Upper lobe of right lung (tissue), 1 donor: Measurements from ENCODE around the gene ADAMTS12. TPM values are rescaled to one million over a fixed set of nuclear protein-coding genes. Genes with fewer than 3 reads are reported as not detected.

Source experiments
- ATAC-seq: fragments of 200-7000 bp; cut with Tn5 transposase; one replicate; pipeline ENCODE4 v1.9.1; 2020; ENCODE audit warnings: mild to moderate bottlenecking, moderate library complexity
- DNase-seq: peaks from one replicate; pipeline ENCODE4 v3.0.0-alpha.2; 2020
- H3K27ac ChIP-seq: fragments of 200-600 bp; one replicate; pipeline ENCODE4 v1.8.0; 2022
- H3K27me3 ChIP-seq: fragments of 200-600 bp; one replicate; pipeline ENCODE4 v1.8.0; 2022; ENCODE audit warnings: mild to moderate bottlenecking
- H3K36me3 ChIP-seq: fragments of 200-600 bp; one replicate; pipeline ENCODE4 v1.8.0; 2022
- H3K4me1 ChIP-seq: fragments of 200-600 bp; one replicate; pipeline ENCODE4 v1.8.0; 2022
- H3K4me3 ChIP-seq: fragments of 200-600 bp; one replicate; pipeline ENCODE4 v1.8.0; 2022; ENCODE audit warnings: mild to moderate bottlenecking
- H3K9me3 ChIP-seq: fragments of 200-600 bp; one replicate; pipeline ENCODE4 v1.8.0; 2022
- intact Hi-C: fragments of 100-400 bp; cut with DNase I; formaldehyde crosslinking; loops from one replicate; pipeline ENCODE4 v1.11.0; 2022
- total RNA-seq: library from RNA; stranded (reverse); fragmentation: NEBNext Ultra II Directional; extraction: Animal tissue kit (Norgen Biotek cat#: 25700); gene quantifications from one replicate; pipeline ENCODE4 v1.2.1, GENCODE V29; 2021
- TF ChIP-seq, protein P1 (sequence below): fragments of 200-600 bp; IDR thresholded peaks from one replicate; pipeline ENCODE4 v1.8.0; 2022; ENCODE audit warnings: antibody characterized with exemption
- donor health status: DM: no; HTN: yes; CAD: no; lungs with severe emphysema.

Gene ADAMTS12
- total RNA-seq, 1 donor from 2014 or later: 11.2 TPM

DNA sequence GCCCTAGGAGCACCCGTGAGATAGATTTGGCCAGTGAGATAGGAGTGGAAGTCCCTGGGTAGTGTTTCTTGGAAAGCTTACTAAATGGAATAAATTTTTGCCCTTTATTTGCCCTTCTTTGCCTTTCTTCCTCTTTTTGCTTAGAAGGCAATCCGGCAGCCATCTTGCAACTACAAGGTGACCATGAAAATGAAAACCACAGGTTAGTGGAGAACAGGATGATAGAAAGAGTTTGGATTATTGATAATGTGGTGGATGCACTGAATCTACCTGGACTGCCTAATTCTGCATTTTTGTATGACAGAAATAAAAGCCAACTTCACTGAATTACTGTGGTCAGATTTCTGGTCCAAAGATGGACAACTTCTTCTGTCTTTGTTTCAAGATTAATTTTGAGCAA lies 417.8 kb downstream of the ADAMTS12 start:
- Histone ChIP-seq H3K4me1 (no peaks in the 10 kb centered on the region), H3K27ac (no peak overlapping the region), H3K27me3 (no peaks in the 10 kb centered on the region), H3K9me3 (no peaks in the 10 kb centered on the region), H3K4me3 (no peak overlapping the region), H3K36me3 (peaks cover 45% of the 10 kb centered on the region)
- DNase-seq: no peak
- ATAC-seq: no peak
- intact Hi-C loops: no loop called here
- TF ChIP-seq, protein P1, sequence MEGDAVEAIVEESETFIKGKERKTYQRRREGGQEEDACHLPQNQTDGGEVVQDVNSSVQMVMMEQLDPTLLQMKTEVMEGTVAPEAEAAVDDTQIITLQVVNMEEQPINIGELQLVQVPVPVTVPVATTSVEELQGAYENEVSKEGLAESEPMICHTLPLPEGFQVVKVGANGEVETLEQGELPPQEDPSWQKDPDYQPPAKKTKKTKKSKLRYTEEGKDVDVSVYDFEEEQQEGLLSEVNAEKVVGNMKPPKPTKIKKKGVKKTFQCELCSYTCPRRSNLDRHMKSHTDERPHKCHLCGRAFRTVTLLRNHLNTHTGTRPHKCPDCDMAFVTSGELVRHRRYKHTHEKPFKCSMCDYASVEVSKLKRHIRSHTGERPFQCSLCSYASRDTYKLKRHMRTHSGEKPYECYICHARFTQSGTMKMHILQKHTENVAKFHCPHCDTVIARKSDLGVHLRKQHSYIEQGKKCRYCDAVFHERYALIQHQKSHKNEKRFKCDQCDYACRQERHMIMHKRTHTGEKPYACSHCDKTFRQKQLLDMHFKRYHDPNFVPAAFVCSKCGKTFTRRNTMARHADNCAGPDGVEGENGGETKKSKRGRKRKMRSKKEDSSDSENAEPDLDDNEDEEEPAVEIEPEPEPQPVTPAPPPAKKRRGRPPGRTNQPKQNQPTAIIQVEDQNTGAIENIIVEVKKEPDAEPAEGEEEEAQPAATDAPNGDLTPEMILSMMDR: no peak

Other genes with a start within 250 kb of the ADAMTS12 start
- not detected for gene RXFP3, start 44.4 kb upstream of the ADAMTS12 start, total RNA-seq
- not detected for gene SLC45A2, start 92.7 kb upstream of the ADAMTS12 start, total RNA-seq
- 9.1 TPM for gene AMACR, start 116.1 kb upstream of the ADAMTS12 start, total RNA-seq
- 4.5 TPM for gene C1QTNF3, start 151.2 kb upstream of the ADAMTS12 start, total RNA-seq